Upper lobe of right lung (tissue), 1 donor: ENCODE data around the gene SPEN. TPM values are rescaled to one million over a fixed set of nuclear protein-coding genes. Genes with fewer than 3 reads are reported as not detected.
"Not testable (repeated sequence)": the region's sequence is repeated elsewhere in the genome, so short reads cannot be mapped to it uniquely, and the experiment has no call there.

ENCODE experiments used
- ATAC-seq: fragments of 200-7000 bp; cut with Tn5 transposase; one replicate; pipeline ENCODE4 v1.9.1; 2020; ENCODE audit warnings: mild to moderate bottlenecking, moderate library complexity
- DNase-seq: peaks from one replicate; pipeline ENCODE4 v3.0.0-alpha.2; 2020
- H3K27ac ChIP-seq: fragments of 200-600 bp; one replicate; pipeline ENCODE4 v1.8.0; 2022
- H3K27me3 ChIP-seq: fragments of 200-600 bp; one replicate; pipeline ENCODE4 v1.8.0; 2022; ENCODE audit warnings: mild to moderate bottlenecking
- H3K36me3 ChIP-seq: fragments of 200-600 bp; one replicate; pipeline ENCODE4 v1.8.0; 2022
- H3K4me1 ChIP-seq: fragments of 200-600 bp; one replicate; pipeline ENCODE4 v1.8.0; 2022
- H3K4me3 ChIP-seq: fragments of 200-600 bp; one replicate; pipeline ENCODE4 v1.8.0; 2022; ENCODE audit warnings: mild to moderate bottlenecking
- H3K9me3 ChIP-seq: fragments of 200-600 bp; one replicate; pipeline ENCODE4 v1.8.0; 2022
- CTCF ChIP-seq: fragments of 200-600 bp; IDR thresholded peaks from one replicate; pipeline ENCODE4 v1.8.0; 2022; ENCODE audit warnings: antibody characterized with exemption
- intact Hi-C: fragments of 100-400 bp; cut with DNase I; formaldehyde crosslinking; loops from one replicate; pipeline ENCODE4 v1.11.0; 2022
- total RNA-seq: library from RNA; stranded (reverse); fragmentation: NEBNext Ultra II Directional; extraction: Animal tissue kit (Norgen Biotek cat#: 25700); gene quantifications from one replicate; pipeline ENCODE4 v1.2.1, GENCODE V29; 2021
- donor health status: DM: no; HTN: yes; CAD: no; lungs with severe emphysema.

SPEN gene
- total RNA-seq, 1 donor from 2014 or later = 53.1 TPM

GRCh38 chr1:15820478-15820877, 27.0 kb upstream of the SPEN start:
- H3K4me1 ChIP-seq = peaks cover 5% of the 10 kb centered on the region
- H3K36me3 ChIP-seq = no peaks in the 10 kb centered on the region
- H3K9me3 ChIP-seq = no peaks in the 10 kb centered on the region
- intact Hi-C loops = no loop called here
- no peak overlapping the region for H3K4me3 ChIP-seq
- H3K27me3 ChIP-seq = no peaks in the 10 kb centered on the region
- no peak overlapping the region for H3K27ac ChIP-seq
- DNase-seq = no peak
- no peak for ATAC-seq
- no peak for TF ChIP-seq CTCF

GRCh38 chr1:15825800-15826199, 21.7 kb upstream of the SPEN start:
- no peaks in the 10 kb centered on the region for H3K27me3 ChIP-seq
- H3K4me1 ChIP-seq = no peaks in the 10 kb centered on the region
- TF ChIP-seq CTCF = no peak
- no peaks in the 10 kb centered on the region for H3K9me3 ChIP-seq
- intact Hi-C loops = no loop called here
- ATAC-seq (peak; percentile 22), DNase-seq (no peak)
- H3K36me3 ChIP-seq = no peaks in the 10 kb centered on the region
- no peak overlapping the region for H3K27ac ChIP-seq
- no peak overlapping the region for H3K4me3 ChIP-seq

GRCh38 chr1:15826810-15827507, 20.5 kb upstream of the SPEN start:
- H3K4me3 ChIP-seq = no peak overlapping the region
- H3K27ac ChIP-seq = no peak overlapping the region
- no peaks in the 10 kb centered on the region for H3K9me3 ChIP-seq
- TF ChIP-seq CTCF = no peak
- no peaks in the 10 kb centered on the region for H3K36me3 ChIP-seq
- DNase-seq (peak; percentile 13), ATAC-seq (no peak)
- no peaks in the 10 kb centered on the region for H3K27me3 ChIP-seq
- intact Hi-C loops = no loop called here
- no peaks in the 10 kb centered on the region for H3K4me1 ChIP-seq

- ATAC-seq, DNase-seq, H3K4me3 ChIP-seq, H3K27me3 ChIP-seq, H3K9me3 ChIP-seq, H3K27ac ChIP-seq, H3K36me3 ChIP-seq, intact Hi-C loops, H3K4me1 ChIP-seq: not testable (repeated sequence)
Measured at GRCh38 chr1:15827567-15827966, 19.9 kb upstream of the SPEN start.

- H3K4me3 ChIP-seq, H3K27me3 ChIP-seq, intact Hi-C loops, H3K27ac ChIP-seq, ATAC-seq, H3K9me3 ChIP-seq, H3K36me3 ChIP-seq: not testable (repeated sequence)
- DNase-seq = peak; percentile 48
- peaks cover 12% of the 10 kb centered on the region for H3K4me1 ChIP-seq
Measured at GRCh38 chr1:15828931-15829330, 18.6 kb upstream of the SPEN start.

GRCh38 chr1:15830258-15830657, 17.2 kb upstream of the SPEN start:
- TF ChIP-seq CTCF = no peak
- Histone ChIP-seq H3K27me3 (no peaks in the 10 kb centered on the region), H3K4me1 (peaks cover 12% of the 10 kb centered on the region), H3K9me3 (no peaks in the 10 kb centered on the region), H3K27ac (no peak overlapping the region), H3K36me3 (no peaks in the 10 kb centered on the region), H3K4me3 (no peak overlapping the region)
- ATAC-seq (no peak), DNase-seq (no peak)
- intact Hi-C loops = no loop called here
